LNCAP (cell line): ENCODE data around the gene AR.

Source experiments
- CTCF ChIP-seq: fragments of 450-650 bp; IDR thresholded peaks from 2 replicates; pipeline ENCODE4 v1.5.1; 2017; ENCODE audit warnings: mild to moderate bottlenecking

Gene AR

GRCh38 chrX:67601771-67602170 is 58.0 kb downstream of the AR start:
- TF ChIP-seq CTCF = no peak

- TF ChIP-seq CTCF = no peak
Measured at GRCh38 chrX:67604979-67605703, 61.3 kb downstream of the AR start.

- no peak for TF ChIP-seq CTCF
Measured at GRCh38 chrX:67607466-67607865, 63.6 kb downstream of the AR start.

GRCh38 chrX:67610282-67610681 is 66.5 kb downstream of the AR start:
- no peak for TF ChIP-seq CTCF

- no peak for TF ChIP-seq CTCF
Measured at GRCh38 chrX:67612231-67612630, 68.4 kb downstream of the AR start.

- no peak for TF ChIP-seq CTCF
Measured at GRCh38 chrX:67613366-67613765, 69.5 kb downstream of the AR start.

GRCh38 chrX:67613996-67614395 is 70.2 kb downstream of the AR start:
- no peak for TF ChIP-seq CTCF

GRCh38 chrX:67614423-67614822 is 70.6 kb downstream of the AR start:
- no peak for TF ChIP-seq CTCF
